Activated CD8-positive, alpha-beta memory T cell treated with anti-CD3 and anti-CD28 coated beads, Interleukin-2, amount 10 ng/mL, durations not matched to agents 7 days and 5 days (primary cell): ENCODE data around the gene EML4. TPM values are rescaled to one million over a fixed set of nuclear protein-coding genes. Genes with fewer than 3 reads are reported as not detected.
"Not testable (repeated sequence)": the region's sequence is repeated elsewhere in the genome, so short reads cannot be mapped to it uniquely, and the experiment has no call there.

Source experiments
- ATAC-seq: fragments of 150-1000 bp; cut with Tn5 transposase; one replicate; pipeline ENCODE4 v1.10.0; 2021; ENCODE audit warnings: moderate library complexity
- CTCF ChIA-PET: fragments of 350-600 bp; sonication (Branson Sonifier 250); formaldehyde crosslinking; loops from one replicate; lab custom pipeline; 2021; ENCODE audit warnings: antibody characterized with exemption; lab: Charles Lee
- DNase-seq: peaks from one replicate; pipeline ENCODE4 v3.0.0-alpha.2; 2020
- H3K27ac Mint-ChIP-seq: one replicate; pipeline ENCODE4 v1.8.0; 2021; ENCODE audit warnings: mild to moderate bottlenecking, mixed read lengths
- H3K27me3 Mint-ChIP-seq: one replicate; pipeline ENCODE4 v1.8.0; 2021; ENCODE audit warnings: mixed read lengths
- H3K36me3 Mint-ChIP-seq: one replicate; pipeline ENCODE4 v1.8.0; 2021; ENCODE audit warnings: mild to moderate bottlenecking, mixed read lengths
- H3K4me1 Mint-ChIP-seq: one replicate; pipeline ENCODE4 v1.8.0; 2021; ENCODE audit warnings: mixed read lengths
- H3K4me3 Mint-ChIP-seq: one replicate; pipeline ENCODE4 v1.8.0; 2021; ENCODE audit warnings: mild to moderate bottlenecking, moderate library complexity, mixed read lengths
- H3K9me3 Mint-ChIP-seq: one replicate; pipeline ENCODE4 v1.8.0; 2022; ENCODE audit warnings: low read depth, mixed read lengths
- total RNA-seq, 2 experiments: library from RNA; stranded (reverse); gene quantifications; one replicate each; pipeline ENCODE4 v1.2.3, GENCODE V29; 2021

Gene EML4
- total RNA-seq, 2 experiments from 2014 or later: 73.4 to 110 TPM

DNA sequence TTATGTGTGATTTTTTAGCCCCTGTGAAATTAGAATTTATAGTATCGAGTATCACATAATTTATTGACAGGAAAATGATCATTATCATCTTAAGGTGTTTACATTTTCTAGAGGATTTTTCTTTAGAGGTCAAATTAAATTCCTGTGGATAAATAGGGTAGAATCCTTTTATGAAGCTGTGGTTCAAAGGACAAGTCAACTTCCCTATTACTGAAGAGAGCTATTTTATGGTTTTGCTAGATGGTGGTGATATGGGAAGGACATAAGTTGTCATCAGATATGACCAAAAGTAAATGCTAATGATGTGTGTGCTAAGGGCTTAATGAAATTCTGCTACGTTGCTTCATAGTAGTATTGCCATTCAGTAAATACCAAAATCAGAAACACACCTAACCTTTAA lies 80.1 kb downstream of the EML4 start:
- DNase-seq (no peak), ATAC-seq (no peak)
- H3K4me1 Mint-ChIP-seq: peaks cover 25% of the 10 kb centered on the region
- no peak overlapping the region for H3K27ac Mint-ChIP-seq
- peaks cover 53% of the 10 kb centered on the region for H3K36me3 Mint-ChIP-seq
- CTCF ChIA-PET: interaction anchor here (1.5 to 2.0 kb wide), 2 partner anchors 9 to 154 kb away, joined by 5 to 7 read pairs; no protein-coding TSS in a partner anchor
- H3K27me3 Mint-ChIP-seq: no peaks in the 10 kb centered on the region
- H3K4me3 Mint-ChIP-seq: no peak overlapping the region
- H3K9me3 Mint-ChIP-seq: no peaks in the 10 kb centered on the region

DNA sequence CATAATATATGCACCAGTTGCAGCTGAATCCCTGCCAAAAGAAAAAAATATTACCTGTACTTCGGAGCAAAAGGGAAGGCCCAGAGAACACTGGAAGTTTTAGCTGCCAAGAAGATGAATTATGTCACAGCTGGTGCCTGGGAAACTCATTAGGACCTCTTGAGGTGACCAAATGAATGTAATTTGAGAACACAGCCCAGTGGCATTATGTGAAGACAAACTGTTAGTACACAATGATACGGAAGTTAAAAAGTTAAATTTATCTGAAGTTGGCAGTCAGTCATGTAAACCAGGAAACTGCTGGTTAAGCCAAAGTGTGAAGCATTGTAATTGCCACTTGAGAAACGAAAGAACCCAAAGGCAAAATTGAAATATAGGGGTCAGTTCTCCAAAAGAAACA lies 80.7 kb downstream of the EML4 start:
- DNase-seq: no peak
- Mint-ChIP-seq H3K27me3 (no peaks in the 10 kb centered on the region), H3K27ac (no peak overlapping the region), H3K4me1 (peaks cover 27% of the 10 kb centered on the region), H3K36me3 (peaks cover 58% of the 10 kb centered on the region), H3K9me3 (no peaks in the 10 kb centered on the region), H3K4me3 (no peak overlapping the region)
- CTCF ChIA-PET: interaction anchor here (1.5 to 2.0 kb wide), 2 partner anchors 10 to 154 kb away, joined by 5 to 7 read pairs; no protein-coding TSS in a partner anchor
- ATAC-seq: no peak

DNA sequence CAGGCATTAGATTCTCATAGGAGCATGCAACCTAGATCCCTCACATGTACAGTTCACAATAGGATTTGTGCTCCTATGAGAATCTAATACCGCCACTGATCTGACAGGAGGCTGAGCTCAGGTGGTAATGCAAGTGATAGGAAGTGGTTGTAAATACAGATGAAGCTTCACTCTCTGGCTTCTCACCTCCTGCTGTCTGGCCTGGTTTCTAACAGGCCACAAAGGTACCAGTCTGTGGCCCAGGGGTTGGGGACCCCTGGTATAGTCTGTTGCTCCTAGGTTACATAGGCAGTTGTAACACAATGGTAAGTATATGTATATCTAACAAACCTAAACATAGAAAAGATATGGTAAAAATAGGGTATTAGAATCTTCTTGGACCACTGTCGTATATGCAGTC lies 81.8 kb downstream of the EML4 start:
- peaks cover 51% of the 10 kb centered on the region for H3K36me3 Mint-ChIP-seq
- no peaks in the 10 kb centered on the region for H3K27me3 Mint-ChIP-seq
- H3K9me3 Mint-ChIP-seq: no peaks in the 10 kb centered on the region
- no peak for DNase-seq
- CTCF ChIA-PET: interaction anchor here (1.5 to 2.0 kb wide), 2 partner anchors 11 to 155 kb away, joined by 5 to 7 read pairs; no protein-coding TSS in a partner anchor
- no peak overlapping the region for H3K4me3 Mint-ChIP-seq
- ATAC-seq: no peak
- H3K4me1 Mint-ChIP-seq: peaks cover 31% of the 10 kb centered on the region
- no peak overlapping the region for H3K27ac Mint-ChIP-seq

DNA sequence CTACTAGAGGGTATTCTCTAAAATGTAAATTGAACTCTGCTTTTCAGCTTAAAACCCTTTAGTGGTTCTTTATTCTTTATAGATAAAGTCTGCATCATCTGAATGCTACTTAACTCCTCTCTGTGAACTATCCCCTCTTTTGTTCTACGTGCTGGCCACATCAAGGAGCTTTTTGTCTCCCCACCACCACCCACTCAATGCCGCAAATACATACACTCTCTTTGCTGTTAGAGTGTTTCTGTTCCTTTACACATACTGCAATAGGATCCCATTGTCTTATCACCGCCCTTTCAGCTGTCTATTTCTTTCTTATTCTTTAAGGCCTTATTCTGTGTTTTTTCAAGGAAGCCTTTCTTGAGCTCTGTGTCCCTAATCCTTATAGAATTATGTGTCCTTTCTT lies 83.3 kb downstream of the EML4 start:
- no peak for ATAC-seq
- Mint-ChIP-seq H3K4me1 (peaks cover 42% of the 10 kb centered on the region), H3K36me3 (peaks cover 43% of the 10 kb centered on the region), H3K9me3 (no peaks in the 10 kb centered on the region), H3K4me3 (no peak overlapping the region), H3K27me3 (no peaks in the 10 kb centered on the region), H3K27ac (no peak overlapping the region)
- no peak for DNase-seq
- CTCF ChIA-PET: interaction anchor here (1.0 to 1.2 kb wide), 2 partner anchors 10 to 206 kb away, joined by 3 read pairs; no protein-coding TSS in a partner anchor

DNA sequence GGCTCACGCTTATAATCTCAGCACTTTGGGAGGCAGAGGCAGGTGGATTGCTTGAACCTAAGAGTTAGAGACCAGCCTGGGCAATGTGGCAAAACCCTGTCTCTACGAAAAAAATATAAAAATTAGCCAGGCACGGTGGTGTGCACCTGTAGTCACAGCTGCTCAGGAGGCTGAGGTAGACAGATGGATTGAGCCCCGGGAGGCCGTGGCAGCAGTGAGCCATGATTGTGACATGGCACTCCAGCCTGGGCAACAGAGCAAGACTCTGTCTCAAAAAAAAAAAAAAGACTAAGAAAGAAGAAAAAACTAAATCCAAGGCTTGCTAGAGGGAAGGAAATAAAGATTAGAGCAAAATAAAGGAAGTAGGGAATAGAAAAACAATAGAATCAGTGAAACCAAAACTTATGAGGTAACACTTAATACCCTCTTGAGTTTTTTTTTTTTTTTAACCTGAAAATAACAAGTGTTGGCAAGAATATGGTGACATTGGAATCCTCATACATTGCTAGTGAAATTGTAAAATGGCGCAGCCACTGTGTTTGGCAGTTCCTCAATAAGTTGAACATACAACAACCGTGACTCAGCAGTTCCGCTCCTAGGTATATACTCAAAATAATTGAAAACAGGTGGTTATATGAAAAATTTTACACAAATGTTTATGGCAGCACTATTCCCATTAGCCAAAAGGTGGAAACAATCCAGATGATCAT lies 85.2 kb downstream of the EML4 start:
- ATAC-seq: no peak
- CTCF ChIA-PET: no interaction called here
- H3K4me3 Mint-ChIP-seq: no peak overlapping the region
- H3K9me3 Mint-ChIP-seq: no peaks in the 10 kb centered on the region
- peaks cover 49% of the 10 kb centered on the region for H3K36me3 Mint-ChIP-seq
- no peaks in the 10 kb centered on the region for H3K27me3 Mint-ChIP-seq
- H3K4me1 Mint-ChIP-seq: peaks cover 43% of the 10 kb centered on the region
- DNase-seq: no peak
- H3K27ac Mint-ChIP-seq: no peak overlapping the region

DNA sequence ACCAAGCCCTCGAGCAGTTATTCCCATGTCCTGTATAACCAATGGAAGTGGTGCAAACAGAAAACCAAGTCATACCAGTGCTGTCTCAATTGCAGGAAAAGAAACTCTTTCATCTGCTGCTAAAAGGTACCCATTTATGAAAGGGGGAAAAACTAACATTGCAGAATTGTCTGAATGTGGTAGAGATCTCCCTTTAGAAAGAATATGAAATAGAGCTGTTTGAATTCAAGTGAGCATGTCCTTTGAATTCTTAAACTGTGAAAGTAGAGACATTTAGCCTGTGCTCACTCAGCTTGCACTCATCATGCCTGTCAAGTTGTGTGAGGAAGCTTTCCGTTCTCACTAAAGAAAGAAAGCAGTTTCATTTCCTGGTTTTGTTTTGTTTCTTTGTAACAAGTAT lies 87.4 kb downstream of the EML4 start:
- H3K9me3 Mint-ChIP-seq: no peaks in the 10 kb centered on the region
- H3K4me1 Mint-ChIP-seq: peaks cover 31% of the 10 kb centered on the region
- no peak for DNase-seq
- peak overlapping the region; percentile 24 for H3K4me3 Mint-ChIP-seq
- no peaks in the 10 kb centered on the region for H3K27me3 Mint-ChIP-seq
- H3K36me3 Mint-ChIP-seq: peaks cover 44% of the 10 kb centered on the region
- CTCF ChIA-PET: no interaction called here
- ATAC-seq: peak; percentile 53
- peak overlapping the region; percentile 82 for H3K27ac Mint-ChIP-seq

DNA sequence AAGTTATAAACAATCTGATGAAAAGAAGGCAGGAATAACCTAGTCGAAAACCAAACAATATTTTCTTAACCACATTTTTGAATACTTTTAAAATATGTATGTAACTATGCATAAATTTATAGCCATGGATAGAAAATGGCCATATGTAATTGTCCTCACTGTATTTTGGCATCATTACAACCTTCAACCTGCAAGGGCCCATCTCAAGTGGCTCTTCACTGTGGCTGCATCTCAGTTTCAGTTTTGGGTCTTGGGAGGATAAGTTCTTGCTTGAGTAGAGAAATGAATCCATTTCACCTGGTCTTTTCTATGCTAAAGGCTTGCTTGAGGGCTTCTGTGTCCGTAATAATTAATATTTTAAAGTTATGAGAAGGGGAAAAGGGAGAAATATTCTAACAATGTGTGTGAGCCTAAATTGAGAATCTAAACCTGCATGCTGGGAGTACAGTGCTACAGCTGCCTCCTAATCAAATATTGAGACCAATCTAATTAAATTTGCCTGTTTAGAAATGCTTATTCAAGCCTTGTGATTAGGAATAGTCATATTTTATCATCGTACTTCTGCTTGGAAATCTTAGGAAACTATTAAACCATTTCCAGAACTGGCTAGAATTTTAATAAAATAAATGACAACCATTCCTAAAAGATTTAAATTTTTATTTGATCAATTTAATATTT lies 92.5 kb downstream of the EML4 start:
- Mint-ChIP-seq H3K27ac (no peak overlapping the region), H3K4me3 (no peak overlapping the region), H3K9me3 (no peaks in the 10 kb centered on the region), H3K4me1 (peaks cover 10% of the 10 kb centered on the region), H3K36me3 (peaks cover 27% of the 10 kb centered on the region), H3K27me3 (no peaks in the 10 kb centered on the region)
- no peak for ATAC-seq
- CTCF ChIA-PET: no interaction called here
- no peak for DNase-seq

DNA sequence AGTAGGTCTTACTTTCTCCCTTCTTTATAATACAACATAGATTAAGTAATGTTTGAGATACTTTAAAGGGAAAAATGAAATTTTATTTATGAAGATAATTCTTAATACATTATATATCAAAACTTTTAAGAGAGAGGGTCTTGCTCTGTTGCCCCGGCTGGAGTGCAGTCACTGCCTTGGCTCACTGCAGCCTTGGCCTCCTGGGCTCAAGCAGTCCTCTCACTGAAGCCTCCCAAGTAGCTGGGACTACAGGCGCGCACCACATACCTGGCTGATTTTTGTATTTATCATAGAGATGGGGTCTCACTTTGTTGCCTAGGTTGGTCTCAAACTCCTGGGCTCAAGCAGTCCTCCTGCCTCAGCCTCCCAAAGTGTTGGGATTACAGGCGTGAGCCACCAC lies 97.1 kb downstream of the EML4 start:
- DNase-seq (no peak), ATAC-seq (no peak)
- H3K27ac Mint-ChIP-seq: no peak overlapping the region
- CTCF ChIA-PET: no interaction called here
- H3K4me1 Mint-ChIP-seq: peaks cover 10% of the 10 kb centered on the region
- no peaks in the 10 kb centered on the region for H3K27me3 Mint-ChIP-seq
- peaks cover 22% of the 10 kb centered on the region for H3K36me3 Mint-ChIP-seq
- H3K9me3 Mint-ChIP-seq: no peaks in the 10 kb centered on the region
- H3K4me3 Mint-ChIP-seq: no peak overlapping the region

DNA sequence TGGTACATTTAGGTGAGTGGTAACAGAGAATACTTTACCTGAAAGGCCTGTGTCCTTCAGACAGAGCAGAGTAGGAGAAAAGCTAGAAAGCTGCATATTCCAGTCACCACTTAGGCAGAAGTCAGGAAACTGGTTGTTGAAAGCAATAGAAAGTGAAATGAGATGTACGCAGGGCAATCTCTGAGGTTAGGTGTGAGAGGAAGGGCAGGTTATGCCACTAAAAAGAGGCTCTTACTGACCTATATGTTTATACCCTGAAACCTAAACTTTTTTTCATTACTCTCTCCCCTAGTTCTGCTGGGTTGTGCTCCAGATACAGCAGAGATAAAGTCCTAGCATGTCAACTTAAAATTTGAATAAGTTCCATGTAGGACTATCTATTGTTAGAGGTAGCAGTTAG lies 98.4 kb downstream of the EML4 start:
- peaks cover 10% of the 10 kb centered on the region for H3K4me1 Mint-ChIP-seq
- no peak overlapping the region for H3K4me3 Mint-ChIP-seq
- no peaks in the 10 kb centered on the region for H3K27me3 Mint-ChIP-seq
- no peak for DNase-seq
- no peaks in the 10 kb centered on the region for H3K9me3 Mint-ChIP-seq
- ATAC-seq: peak; percentile 30
- H3K27ac Mint-ChIP-seq: no peak overlapping the region
- CTCF ChIA-PET: no interaction called here
- peaks cover 18% of the 10 kb centered on the region for H3K36me3 Mint-ChIP-seq

DNA sequence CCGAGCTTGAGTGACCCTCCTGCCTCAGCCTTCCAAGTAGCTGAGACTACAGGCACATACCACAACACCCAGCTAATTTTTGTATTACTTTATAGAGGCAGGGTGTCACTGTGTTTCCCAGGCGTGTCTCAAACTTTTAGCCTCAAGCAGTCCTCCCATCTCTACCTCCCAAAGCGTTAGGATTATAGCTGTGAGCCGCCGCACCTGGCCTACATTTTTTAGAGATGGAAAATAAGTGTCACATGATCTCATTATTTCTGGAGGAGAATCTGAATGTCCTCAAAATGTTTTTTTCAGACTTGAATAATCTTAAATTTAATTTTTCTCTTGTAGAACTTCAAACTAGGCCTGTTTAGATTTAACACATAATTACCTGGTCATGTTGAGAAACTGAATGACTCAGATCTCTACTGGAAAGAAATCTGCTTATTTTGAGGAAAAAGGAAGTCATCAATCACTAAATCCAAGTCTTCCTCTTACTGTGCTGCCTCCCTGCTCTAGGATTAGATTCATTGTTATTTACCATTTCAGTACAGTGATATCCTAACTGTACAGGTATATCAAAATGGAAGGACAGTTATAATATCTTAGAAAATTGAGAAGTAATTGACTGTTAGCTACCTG lies 99.5 kb downstream of the EML4 start:
- no peak overlapping the region for H3K27ac Mint-ChIP-seq
- CTCF ChIA-PET: no interaction called here
- peaks cover 10% of the 10 kb centered on the region for H3K4me1 Mint-ChIP-seq
- H3K36me3 Mint-ChIP-seq: peaks cover 15% of the 10 kb centered on the region
- DNase-seq (no peak), ATAC-seq (no peak)
- H3K9me3 Mint-ChIP-seq: no peaks in the 10 kb centered on the region
- no peaks in the 10 kb centered on the region for H3K27me3 Mint-ChIP-seq
- H3K4me3 Mint-ChIP-seq: no peak overlapping the region

DNA sequence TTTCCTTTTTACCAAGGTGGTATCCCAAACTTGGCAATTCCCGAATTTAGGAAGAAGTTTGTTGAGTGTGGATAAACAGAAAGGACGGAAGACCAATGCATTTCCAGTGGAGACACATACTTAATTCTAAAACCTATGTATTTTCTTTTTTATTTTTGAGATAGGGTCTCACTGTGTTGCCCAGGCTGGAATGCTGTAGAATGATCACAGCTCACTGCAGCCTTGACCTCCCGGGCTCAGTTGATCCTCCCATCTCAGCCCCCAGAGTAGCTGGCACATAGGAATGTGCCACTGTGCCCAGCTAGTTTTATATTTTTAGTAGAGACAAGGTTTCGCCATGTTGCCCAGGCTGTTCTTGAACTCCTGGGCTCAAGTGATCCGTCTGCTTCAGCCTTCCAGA lies 101.6 kb downstream of the EML4 start:
- Mint-ChIP-seq H3K36me3 (peaks cover 11% of the 10 kb centered on the region), H3K27me3 (no peaks in the 10 kb centered on the region), H3K27ac (no peak overlapping the region), H3K9me3 (no peaks in the 10 kb centered on the region), H3K4me3 (no peak overlapping the region), H3K4me1 (peaks cover 10% of the 10 kb centered on the region)
- DNase-seq: no peak
- no peak for ATAC-seq
- CTCF ChIA-PET: no interaction called here

DNA sequence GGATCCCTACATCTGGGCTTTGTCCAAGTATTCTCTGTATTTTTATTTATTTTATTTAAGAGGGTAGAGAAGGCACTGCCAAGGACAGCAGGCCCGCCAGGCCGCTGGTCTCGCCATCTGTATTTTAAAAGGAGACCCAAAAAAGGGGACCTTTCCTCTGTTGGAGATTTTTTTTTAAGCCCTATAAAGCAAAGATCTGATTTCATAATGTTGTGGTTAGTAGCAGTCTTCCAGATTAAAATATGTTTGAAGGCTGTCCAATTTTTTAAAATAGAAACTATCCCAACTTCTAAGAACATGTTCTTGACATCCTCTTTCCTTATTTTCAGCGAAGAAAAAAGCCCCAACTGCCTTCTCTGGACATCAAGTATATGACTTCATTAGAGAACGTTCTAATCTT lies 102.1 kb downstream of the EML4 start:
- H3K27me3 Mint-ChIP-seq, CTCF ChIA-PET, H3K27ac Mint-ChIP-seq, H3K4me3 Mint-ChIP-seq, ATAC-seq, DNase-seq, H3K9me3 Mint-ChIP-seq: not testable (repeated sequence)
- H3K36me3 Mint-ChIP-seq: peaks cover 11% of the 10 kb centered on the region
- H3K4me1 Mint-ChIP-seq: peaks cover 10% of the 10 kb centered on the region

DNA sequence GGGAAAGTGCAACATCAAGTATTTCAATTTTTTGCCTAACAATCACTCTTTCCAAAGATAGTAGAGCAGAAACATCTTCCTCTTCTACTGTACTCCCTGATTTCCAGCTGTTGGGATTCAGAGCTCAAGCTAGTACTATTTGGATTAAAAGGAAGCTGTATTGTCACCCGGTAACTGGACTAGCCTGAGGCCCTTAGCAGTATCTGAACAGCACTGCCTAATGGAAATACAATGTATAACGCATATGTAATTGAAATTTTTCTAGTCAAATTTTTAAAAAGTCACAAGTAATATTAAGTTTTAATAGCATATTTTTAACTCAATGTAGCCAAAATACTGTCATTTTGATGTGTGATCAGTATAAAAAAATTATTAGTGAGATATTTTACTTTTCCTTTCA lies 105.7 kb downstream of the EML4 start:
- CTCF ChIA-PET: no interaction called here

More for the DNA sequence above, 105.7 kb downstream of the EML4 start:
- Mint-ChIP-seq H3K4me3 (no peak overlapping the region), H3K4me1 (peaks cover 5% of the 10 kb centered on the region), H3K27ac (no peak overlapping the region), H3K27me3 (no peaks in the 10 kb centered on the region), H3K9me3 (no peaks in the 10 kb centered on the region), H3K36me3 (peaks cover 15% of the 10 kb centered on the region)
- ATAC-seq (no peak), DNase-seq (no peak)
